Ecto neural progenitor cell (in vitro differentiated cells): ENCODE results near the gene PEMT.
"Not testable (repeated sequence)": the region's sequence is repeated elsewhere in the genome, so short reads cannot be mapped to it uniquely, and the experiment has no call there.

Experiments
- DNase-seq: peaks from one replicate; pipeline ENCODE4 v3.0.0-alpha.2; 2018; ENCODE audit warnings: low spot score

Gene PEMT

GRCh38 chr17:17591355-17592298 lies at the start of gene PEMT:
Gene PEMT (minus strand): TSS chr17:17591708. CDS start chr17:17591626, 82 bp downstream.
- peak; percentile 98 for DNase-seq

- DNase-seq: not testable (repeated sequence)
These were observed 48.3 kb upstream of the PEMT start for GRCh38 chr17:17639661-17640270.

GRCh38 chr17:17638467-17638866 lies 47.0 kb upstream of the PEMT start:
- no peak for DNase-seq

- DNase-seq: no peak
These were observed 44.9 kb upstream of the PEMT start for GRCh38 chr17:17636272-17636885.

- not testable (repeated sequence) for DNase-seq
These were observed 44.2 kb upstream of the PEMT start for GRCh38 chr17:17635537-17636271.

- no peak for DNase-seq
These were observed 43.6 kb upstream of the PEMT start for GRCh38 chr17:17635126-17635525.

- no peak for DNase-seq
These were observed 41.8 kb upstream of the PEMT start for GRCh38 chr17:17633310-17633709.

GRCh38 chr17:17632690-17633089 lies 41.2 kb upstream of the PEMT start:
- not testable (repeated sequence) for DNase-seq

GRCh38 chr17:17628388-17629008 lies 37.0 kb upstream of the PEMT start:
- no peak for DNase-seq

- no peak for DNase-seq
These were observed 35.3 kb upstream of the PEMT start for GRCh38 chr17:17626840-17627239.

- peak; percentile 66 for DNase-seq
These were observed 34.8 kb upstream of the PEMT start for GRCh38 chr17:17626151-17626805.

- no peak for DNase-seq
These were observed 33.2 kb upstream of the PEMT start for GRCh38 chr17:17624741-17625140.

GRCh38 chr17:17623904-17624303 lies 32.4 kb upstream of the PEMT start:
- DNase-seq: no peak

- DNase-seq: no peak
These were observed 29.7 kb upstream of the PEMT start for GRCh38 chr17:17621254-17621653.

GRCh38 chr17:17613708-17614114 lies 22.2 kb upstream of the PEMT start:
- peak; percentile 77 for DNase-seq

- no peak for DNase-seq
These were observed 20.8 kb upstream of the PEMT start for GRCh38 chr17:17612085-17613022.

- no peak for DNase-seq
These were observed 17.6 kb upstream of the PEMT start for GRCh38 chr17:17609121-17609520.

- DNase-seq: no peak
These were observed 15.0 kb upstream of the PEMT start for GRCh38 chr17:17606416-17607000.

- no peak for DNase-seq
These were observed 14.2 kb upstream of the PEMT start for GRCh38 chr17:17605729-17606088.
